ENCODE results near the gene ANKMY1.

ANKMY1 gene

DNA sequence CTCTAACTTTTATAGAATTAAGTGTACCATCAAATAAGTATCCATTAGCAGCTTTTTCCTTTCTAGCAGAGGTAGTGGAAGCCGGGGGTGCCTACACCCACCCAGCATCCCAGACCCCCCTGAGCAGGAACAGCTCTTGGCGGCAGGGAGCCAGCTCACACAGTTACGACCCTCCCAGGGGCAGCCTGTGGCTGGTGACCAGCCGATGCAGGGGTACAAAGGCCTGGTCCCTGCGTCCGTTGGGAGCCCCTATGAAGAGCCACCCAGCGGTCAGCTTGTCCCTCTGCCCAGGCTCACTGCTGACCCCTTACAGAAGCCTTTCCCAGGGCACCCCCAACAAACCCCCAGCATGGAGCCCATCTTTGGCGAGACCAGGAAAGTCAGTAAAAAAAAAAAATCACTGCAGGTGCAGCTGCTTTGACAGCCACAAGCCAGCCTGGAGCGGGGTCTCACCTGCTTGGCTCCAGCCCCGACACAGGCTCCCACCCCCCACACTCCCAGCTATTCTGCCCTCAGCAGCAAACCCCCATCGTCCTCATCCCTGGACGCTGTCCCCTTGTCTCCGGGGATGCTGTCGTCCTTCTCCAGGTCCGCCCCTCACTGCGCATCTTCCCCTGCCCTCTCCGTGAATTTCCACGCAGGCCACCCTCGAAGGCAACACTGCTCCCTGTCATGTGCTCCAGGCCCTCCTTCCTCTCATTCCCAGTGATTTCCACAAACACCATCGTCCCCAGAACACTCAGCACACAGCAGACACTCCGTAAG is 79.3 kb downstream of the ANKMY1 start:
- DNase-seq (ENCODE audit: low read depth in 1 of 2, low spot score in 1 of 2), result no peak
- H3K4me3 ChIP-seq (replicated peaks; ENCODE audit: insufficient read depth, low read length), result no peak overlapping the region
- H3K27me3 ChIP-seq (ENCODE audit: insufficient read depth, poor library complexity, severe bottlenecking), result no peaks in the 10 kb centered on the region
- H3K27ac ChIP-seq (replicated peaks), result no peak overlapping the region
- TF ChIP-seq SPI1 (IDR thresholded peaks at IDR 0.05; ENCODE audit: borderline replicate concordance, low read depth) (no peak), POLR2AphosphoS5 (IDR thresholded peaks at IDR 0.05; ENCODE audit: low read depth) (no peak), GABPA (IDR thresholded peaks at IDR 0.05; ENCODE audit: low read depth) (no peak)
- TF ChIP-seq, protein P1, sequence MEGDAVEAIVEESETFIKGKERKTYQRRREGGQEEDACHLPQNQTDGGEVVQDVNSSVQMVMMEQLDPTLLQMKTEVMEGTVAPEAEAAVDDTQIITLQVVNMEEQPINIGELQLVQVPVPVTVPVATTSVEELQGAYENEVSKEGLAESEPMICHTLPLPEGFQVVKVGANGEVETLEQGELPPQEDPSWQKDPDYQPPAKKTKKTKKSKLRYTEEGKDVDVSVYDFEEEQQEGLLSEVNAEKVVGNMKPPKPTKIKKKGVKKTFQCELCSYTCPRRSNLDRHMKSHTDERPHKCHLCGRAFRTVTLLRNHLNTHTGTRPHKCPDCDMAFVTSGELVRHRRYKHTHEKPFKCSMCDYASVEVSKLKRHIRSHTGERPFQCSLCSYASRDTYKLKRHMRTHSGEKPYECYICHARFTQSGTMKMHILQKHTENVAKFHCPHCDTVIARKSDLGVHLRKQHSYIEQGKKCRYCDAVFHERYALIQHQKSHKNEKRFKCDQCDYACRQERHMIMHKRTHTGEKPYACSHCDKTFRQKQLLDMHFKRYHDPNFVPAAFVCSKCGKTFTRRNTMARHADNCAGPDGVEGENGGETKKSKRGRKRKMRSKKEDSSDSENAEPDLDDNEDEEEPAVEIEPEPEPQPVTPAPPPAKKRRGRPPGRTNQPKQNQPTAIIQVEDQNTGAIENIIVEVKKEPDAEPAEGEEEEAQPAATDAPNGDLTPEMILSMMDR (IDR thresholded peaks at IDR 0.05; ENCODE audit: insufficient read depth, low read length), result no peak
- TF ChIP-seq, protein P2, sequence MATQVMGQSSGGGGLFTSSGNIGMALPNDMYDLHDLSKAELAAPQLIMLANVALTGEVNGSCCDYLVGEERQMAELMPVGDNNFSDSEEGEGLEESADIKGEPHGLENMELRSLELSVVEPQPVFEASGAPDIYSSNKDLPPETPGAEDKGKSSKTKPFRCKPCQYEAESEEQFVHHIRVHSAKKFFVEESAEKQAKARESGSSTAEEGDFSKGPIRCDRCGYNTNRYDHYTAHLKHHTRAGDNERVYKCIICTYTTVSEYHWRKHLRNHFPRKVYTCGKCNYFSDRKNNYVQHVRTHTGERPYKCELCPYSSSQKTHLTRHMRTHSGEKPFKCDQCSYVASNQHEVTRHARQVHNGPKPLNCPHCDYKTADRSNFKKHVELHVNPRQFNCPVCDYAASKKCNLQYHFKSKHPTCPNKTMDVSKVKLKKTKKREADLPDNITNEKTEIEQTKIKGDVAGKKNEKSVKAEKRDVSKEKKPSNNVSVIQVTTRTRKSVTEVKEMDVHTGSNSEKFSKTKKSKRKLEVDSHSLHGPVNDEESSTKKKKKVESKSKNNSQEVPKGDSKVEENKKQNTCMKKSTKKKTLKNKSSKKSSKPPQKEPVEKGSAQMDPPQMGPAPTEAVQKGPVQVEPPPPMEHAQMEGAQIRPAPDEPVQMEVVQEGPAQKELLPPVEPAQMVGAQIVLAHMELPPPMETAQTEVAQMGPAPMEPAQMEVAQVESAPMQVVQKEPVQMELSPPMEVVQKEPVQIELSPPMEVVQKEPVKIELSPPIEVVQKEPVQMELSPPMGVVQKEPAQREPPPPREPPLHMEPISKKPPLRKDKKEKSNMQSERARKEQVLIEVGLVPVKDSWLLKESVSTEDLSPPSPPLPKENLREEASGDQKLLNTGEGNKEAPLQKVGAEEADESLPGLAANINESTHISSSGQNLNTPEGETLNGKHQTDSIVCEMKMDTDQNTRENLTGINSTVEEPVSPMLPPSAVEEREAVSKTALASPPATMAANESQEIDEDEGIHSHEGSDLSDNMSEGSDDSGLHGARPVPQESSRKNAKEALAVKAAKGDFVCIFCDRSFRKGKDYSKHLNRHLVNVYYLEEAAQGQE (IDR thresholded peaks at IDR 0.05; ENCODE audit: insufficient replicate concordance, low read depth), result no peak

- no peak for DNase-seq (ENCODE audit: low read depth in 1 of 2, low spot score in 1 of 2)
- H3K27me3 ChIP-seq (ENCODE audit: insufficient read depth, poor library complexity, severe bottlenecking), result no peaks in the 10 kb centered on the region
- TF ChIP-seq SPI1 (IDR thresholded peaks at IDR 0.05; ENCODE audit: borderline replicate concordance, low read depth) (no peak), GABPA (IDR thresholded peaks at IDR 0.05; ENCODE audit: low read depth) (no peak), POLR2AphosphoS5 (IDR thresholded peaks at IDR 0.05; ENCODE audit: low read depth) (no peak)
- TF ChIP-seq, protein P2 (IDR thresholded peaks at IDR 0.05; ENCODE audit: insufficient replicate concordance, low read depth), result no peak
- TF ChIP-seq, protein P1 (IDR thresholded peaks at IDR 0.05; ENCODE audit: insufficient read depth, low read length), result no peak
These were observed 79.9 kb downstream of the ANKMY1 start for GRCh38 chr2:240477916-240478315.

DNA sequence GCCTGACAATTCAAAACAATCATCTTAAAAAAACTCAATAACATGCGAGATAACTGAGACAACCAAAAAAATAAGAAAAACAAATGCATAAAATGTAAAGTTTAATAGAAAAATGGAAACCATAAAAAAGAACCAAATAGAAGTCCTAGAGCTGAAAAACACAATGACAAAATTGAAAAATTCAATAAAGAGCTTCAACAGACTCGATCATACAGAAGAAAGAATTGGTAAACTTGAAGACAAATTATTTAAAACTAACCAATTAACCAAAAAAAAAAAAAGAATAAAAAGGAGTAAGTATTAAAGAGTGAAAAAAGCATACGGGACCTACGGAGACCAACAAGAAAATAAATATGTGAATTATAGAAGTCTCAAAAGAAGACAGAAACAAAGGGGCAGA is 84.6 kb downstream of the ANKMY1 start:
- no peak for DNase-seq (ENCODE audit: low read depth in 1 of 2, low spot score in 1 of 2)
- H3K27ac ChIP-seq (replicated peaks), result no peak overlapping the region; the same call in 1 of the 2 replicates
- no peaks in the 10 kb centered on the region for H3K27me3 ChIP-seq (ENCODE audit: insufficient read depth, poor library complexity, severe bottlenecking)
- H3K4me3 ChIP-seq (replicated peaks; ENCODE audit: insufficient read depth, low read length), result no peak overlapping the region
- TF ChIP-seq, protein P1 (IDR thresholded peaks at IDR 0.05; ENCODE audit: insufficient read depth, low read length), result no peak
- no peak for TF ChIP-seq POLR2AphosphoS5 (IDR thresholded peaks at IDR 0.05; ENCODE audit: low read depth)

More at GRCh38 chr2:240477916-240478315, 79.9 kb downstream of the ANKMY1 start:
- no peak overlapping the region for H3K27ac ChIP-seq (replicated peaks)
- H3K4me3 ChIP-seq (replicated peaks; ENCODE audit: insufficient read depth, low read length), result no peak overlapping the region
